HG03159 (cell line): ENCODE results near the gene ISOC2.
"Not testable (repeated sequence)": the region's sequence is repeated elsewhere in the genome, so short reads cannot be mapped to it uniquely, and the experiment has no call there.

Experiments
- ATAC-seq: cut with Tn5 transposase; IDR thresholded peaks from one replicate; pipeline ENCODE4 v1.9.1; 2021; ENCODE audit warnings: mild to moderate bottlenecking, moderate library complexity; ENCODE audit not compliant: unreplicated experiment

ISOC2 gene

DNA sequence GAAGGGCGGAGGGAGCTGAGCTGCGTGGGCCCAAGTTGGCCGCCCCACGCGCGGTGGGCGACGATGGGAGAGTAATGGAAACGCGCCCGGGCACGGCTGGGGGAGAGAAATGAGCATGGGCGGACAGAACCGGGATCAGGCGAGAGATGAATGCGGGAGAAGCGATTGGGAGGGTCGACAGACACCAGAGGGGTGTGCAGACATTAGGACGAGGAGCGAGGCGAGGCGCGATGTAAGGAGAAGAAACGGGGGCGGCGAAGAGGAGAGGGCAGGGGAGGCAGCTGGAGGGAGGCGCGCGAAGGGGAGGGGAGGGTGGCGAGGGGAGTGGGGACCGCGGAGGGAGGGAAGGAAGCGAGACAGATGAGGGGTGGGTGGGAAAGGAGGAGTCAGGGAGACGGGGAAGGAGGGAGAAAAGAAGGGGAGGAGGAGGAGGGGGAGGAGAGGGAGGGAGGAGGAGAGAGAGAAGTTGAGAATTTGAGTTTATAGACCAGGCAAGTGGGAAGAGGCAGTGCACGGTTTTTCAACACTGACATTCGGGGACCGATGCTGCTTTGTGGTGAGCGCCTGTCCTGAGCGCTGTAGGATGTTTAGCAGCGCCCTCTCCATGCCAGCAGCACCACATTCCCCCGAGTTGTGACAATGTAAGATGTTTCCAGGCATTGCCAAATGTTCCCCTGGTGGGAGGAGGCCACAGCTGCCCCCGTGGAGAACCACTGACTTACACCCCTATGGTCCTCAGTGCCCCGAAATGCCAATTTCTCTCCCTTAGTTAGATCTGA is 18.2 kb downstream of the ISOC2 start, which contains the start of gene SHISA7:
TSS of gene SHISA7 (minus strand) at position 256 of the 779 bp plus-strand sequence. CDS start 437 bp downstream, outside the sequence.
- ATAC-seq = no peak

GRCh38 chr19:55442372-55442961 is 19.0 kb downstream of the ISOC2 start:
- ATAC-seq = no peak

GRCh38 chr19:55441692-55442321 is 19.6 kb downstream of the ISOC2 start:
- ATAC-seq = no peak

- no peak for ATAC-seq
Measured at GRCh38 chr19:55441319-55441691, 20.1 kb downstream of the ISOC2 start.

GRCh38 chr19:55440411-55441105 is 20.9 kb downstream of the ISOC2 start:
- ATAC-seq = no peak

GRCh38 chr19:55439052-55439451 is 22.4 kb downstream of the ISOC2 start:
- ATAC-seq = no peak

- ATAC-seq = no peak
Measured at GRCh38 chr19:55437410-55437809, 24.0 kb downstream of the ISOC2 start.

DNA sequence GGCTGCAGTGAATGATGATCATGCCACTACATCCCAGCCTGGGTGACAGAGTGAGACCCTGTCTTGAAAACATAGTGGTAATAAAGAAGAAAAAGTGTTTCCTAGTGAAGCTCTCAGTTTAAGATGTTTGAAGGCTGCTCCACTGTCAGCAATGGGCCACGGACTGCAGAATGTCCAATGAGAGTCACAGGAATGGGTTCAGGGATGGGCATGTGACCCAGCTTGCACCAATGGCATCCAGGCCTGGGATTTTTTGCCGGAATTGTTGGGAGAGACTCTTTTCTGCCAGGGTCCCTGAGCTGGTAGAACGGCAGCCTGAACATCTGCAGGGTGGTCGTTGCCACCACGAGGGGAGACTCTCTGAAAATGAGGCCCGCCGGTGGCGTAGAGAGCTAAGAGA is 24.6 kb downstream of the ISOC2 start:
- no peak for ATAC-seq

GRCh38 chr19:55435020-55435419 is 26.4 kb downstream of the ISOC2 start:
- ATAC-seq = no peak

DNA sequence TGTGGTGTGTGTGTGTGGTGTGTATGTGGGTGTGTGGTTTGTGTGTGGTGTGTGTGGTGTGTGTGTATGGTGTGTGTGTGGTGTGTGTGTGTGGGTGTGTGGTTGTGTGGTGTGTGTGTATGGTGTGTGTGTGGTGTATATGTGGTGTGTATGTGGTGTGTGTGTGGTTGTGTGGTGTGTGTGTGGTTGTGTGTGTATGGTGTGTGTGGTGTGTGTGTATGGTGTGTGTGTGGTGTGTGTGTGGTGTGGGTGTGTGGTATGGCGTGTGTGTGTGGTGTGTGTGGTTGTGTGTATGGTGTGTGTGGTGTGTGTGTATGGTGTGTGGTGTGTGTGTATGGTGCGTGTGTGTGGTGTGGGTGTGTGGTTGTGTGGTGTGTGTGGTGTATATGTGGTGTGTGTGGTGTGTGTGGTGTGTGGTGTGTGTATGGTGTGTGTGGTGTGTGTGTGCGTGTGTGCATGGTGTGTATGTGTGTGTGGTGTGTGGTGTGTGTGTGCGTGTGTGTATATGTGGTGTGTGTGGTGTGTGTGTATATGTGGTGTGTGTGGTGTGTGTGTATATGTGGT is 27.0 kb downstream of the ISOC2 start:
- ATAC-seq = no peak

DNA sequence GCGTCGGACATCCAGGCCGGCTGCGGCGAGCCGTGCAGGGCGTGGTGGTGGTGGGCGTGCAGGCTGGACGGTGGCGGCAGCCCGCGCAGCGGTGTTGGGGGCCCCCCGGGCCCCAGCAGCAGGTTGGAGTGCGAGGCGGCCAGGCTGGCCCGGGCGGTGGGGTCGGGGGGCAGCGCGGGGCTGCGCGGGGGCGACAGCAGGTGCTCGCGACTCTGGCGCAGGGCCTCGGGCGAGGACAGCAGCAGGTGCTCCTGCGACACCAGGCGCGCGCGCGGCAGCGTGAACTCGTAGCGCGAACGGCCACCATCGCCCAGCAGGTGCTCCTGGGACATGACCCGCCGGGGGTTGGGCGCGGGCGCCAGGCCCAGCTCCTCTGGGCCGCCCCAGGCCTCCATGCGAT is 28.1 kb downstream of the ISOC2 start:
- ATAC-seq = no peak

DNA sequence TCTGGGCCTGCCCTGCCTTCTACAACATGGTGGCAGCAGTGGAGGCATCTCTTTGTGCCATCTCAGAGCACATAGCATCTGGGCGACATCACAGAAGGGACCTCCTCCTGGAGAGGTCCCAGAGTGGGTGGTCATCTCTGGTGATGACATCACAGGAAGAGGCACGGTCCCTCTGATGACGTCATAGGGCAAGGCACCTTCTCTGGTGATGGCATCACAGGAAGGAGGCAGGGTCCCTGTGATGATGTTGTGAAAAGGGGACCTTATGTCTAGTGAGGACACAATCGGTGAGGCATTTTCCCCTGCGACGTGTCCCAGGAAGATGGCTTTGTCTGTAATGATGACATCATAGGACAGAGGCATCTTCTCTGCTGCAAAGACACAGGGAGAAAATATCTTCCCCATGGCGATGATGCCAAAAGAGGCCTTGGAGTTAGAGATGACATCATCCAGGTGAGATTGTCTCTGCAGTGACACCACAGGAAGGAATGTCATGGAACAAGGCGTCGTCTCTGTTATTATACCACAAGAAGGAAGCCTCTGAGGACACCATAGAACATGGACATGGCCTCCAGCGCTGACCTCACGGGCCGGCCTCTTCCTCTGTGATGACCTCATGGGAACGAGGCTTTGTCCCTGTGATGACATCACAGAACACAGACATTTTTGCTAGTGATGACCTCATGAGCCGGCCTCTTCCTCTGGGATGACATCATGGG is 29.0 kb downstream of the ISOC2 start:
- ATAC-seq = no peak

DNA sequence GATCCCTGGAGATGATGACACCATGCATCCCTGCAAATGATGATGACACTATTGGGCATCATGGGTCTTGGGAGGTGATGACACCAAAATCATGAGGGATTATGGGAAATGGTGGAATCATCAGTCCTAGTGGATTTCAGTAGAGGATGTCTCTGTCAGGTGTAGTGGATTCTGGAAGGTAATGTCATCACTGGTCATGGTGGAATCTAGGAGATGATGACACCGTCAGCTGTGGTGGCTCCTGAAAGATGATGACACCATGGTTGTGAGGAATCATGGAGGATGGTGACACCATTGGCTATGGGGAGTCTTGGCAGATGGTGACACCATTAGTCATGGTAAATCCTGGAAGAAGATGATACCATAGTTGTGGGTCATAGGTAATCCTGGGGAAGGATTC is 30.3 kb downstream of the ISOC2 start:
- ATAC-seq = no peak

DNA sequence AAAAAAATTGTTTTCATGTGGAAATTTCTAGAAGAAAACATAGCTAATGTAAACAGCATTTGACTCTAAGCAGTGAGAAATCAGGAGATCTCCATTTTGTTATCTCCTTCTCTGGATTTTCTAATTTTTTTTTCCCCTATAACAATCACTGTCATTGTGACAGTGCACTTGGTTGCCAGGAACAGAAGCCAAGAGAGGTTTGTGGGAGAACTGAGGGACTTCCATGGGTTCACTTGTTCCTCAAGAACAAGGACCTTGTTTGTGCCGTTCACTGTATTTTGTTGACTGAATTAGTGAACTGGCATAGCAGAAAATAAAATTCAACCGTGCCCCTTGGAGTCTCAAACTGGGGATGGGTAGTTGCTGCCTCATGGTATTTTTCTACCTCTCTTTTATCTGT is 35.4 kb downstream of the ISOC2 start:
- no peak for ATAC-seq

DNA sequence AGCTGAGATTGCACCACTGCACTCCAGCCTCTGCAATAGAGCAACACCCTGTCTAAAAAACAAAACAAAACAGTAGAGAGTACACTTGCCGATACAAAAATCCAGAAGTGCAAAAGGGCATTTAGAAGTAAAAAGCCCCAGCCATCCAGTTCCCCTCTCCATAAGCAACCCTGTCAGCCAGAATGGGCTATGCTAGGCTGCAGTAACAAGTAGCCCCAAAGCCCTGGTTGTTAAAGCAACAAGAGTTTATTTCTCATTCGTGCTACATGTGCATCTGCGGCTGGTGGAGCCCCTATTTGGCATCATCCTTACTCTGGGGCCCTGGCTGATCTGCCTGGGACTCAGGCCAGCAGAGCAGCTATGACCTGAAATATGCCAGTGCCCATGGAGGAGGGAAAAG is 36.9 kb downstream of the ISOC2 start:
- ATAC-seq = no peak

DNA sequence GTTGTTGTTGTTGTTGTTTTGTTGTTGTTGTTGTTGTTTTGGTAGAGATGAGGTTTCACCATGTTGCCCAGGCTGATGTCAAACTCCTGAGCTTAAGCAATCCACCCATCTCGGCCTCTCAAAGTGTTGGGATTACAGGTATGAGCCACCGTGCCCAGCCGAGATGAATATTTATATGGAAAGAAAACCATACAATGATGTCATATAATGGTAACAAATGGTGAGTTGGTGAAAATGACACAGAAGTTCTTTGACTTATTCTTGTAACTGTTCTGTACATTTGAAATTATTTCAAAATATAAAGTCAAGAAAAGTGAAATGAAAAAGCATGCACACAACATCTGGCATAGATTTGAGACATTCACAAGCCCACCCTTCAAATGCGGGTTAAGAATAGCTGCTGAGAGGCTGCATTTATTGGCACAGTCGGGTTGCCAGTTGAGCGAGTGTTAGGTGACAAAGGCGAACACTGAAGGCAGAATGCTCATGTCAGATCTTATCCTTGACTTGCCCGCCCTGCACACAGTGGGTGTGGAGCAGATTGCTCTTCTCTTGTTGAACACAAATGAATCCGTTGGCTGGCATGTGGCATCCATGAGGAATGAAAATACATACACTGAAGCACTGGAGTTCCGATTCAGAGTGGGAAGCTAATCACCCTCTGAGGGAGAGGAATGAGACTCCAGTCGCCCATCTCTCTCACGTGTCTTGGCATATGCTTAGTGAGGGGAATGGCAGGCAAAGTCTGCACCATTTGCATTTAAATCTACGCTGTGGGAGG is 38.0 kb downstream of the ISOC2 start:
- no peak for ATAC-seq

GRCh38 chr19:55421281-55421680 is 40.2 kb downstream of the ISOC2 start:
- ATAC-seq = not testable (repeated sequence)

DNA sequence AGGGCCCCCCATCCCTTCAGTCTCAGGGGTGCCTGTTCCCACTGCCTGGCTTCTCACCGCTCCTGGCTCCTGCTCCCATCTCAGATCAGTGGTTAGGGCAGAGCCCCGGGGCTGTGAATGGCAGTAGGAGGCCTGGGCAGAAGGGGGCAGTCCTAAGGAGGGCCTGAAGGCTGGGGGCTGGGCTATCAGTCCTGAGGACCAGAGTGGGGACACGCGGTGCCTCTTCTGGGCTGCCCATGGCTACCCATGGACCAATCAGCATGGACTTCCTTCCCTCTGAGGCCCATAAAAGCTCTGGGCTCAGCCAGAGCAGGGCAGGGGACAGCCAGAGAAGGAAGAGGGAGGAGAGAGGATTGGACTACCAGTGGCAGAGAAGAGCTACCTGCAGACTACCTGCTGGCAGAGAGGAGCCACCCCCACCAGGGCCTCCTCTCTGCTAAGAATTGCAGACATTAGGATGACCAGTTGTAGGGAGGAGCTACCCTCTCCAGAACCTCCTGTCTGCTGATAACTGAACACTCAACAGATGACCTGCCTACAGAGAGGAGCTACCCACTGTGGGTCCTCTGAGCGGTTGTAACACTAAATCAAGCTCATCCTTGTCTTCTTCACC is 41.7 kb downstream of the ISOC2 start:
- ATAC-seq = no peak

DNA sequence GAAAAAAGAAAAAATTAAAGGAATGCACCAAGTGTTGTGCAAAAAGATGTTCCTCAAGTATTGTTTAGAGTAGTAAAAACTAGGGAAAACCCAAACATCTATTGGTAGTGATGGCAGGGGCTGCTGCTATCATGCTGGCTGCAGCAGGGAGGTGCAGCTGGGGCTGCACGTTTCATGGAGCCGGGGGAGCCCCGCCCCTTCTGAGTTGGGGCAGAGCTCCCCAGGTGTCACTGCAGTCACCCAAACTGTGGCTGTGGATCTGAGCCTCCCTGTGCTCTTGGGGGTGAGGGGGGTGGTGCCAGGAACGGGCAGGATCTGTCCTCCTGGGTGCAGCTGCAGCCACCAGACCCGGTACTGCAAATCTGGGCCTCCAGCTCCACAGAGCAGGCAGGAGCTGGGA is 42.3 kb downstream of the ISOC2 start:
- ATAC-seq = no peak
